OCI-LY1 (cell line): ENCODE results near the gene GRIN2A.

ENCODE experiments used
- CTCF ChIP-seq: fragments of 200-600 bp; sonication (generic), shearing (Covaris generic); IDR thresholded peaks from 2 replicates; pipeline ENCODE4 v1.5.1; 2017; ENCODE audit warnings: mild to moderate bottlenecking, antibody characterized with exemption, low read length, moderate library complexity, mixed read lengths
- EZH2 ChIP-seq: fragments of 200-600 bp; sonication (generic), shearing (Covaris generic); IDR thresholded peaks from 2 replicates; pipeline ENCODE4 v1.8.0; 2017; ENCODE audit warnings: borderline replicate concordance, mixed run types, mild to moderate bottlenecking, antibody characterized with exemption, low read length, moderate library complexity, mixed read lengths

- TF ChIP-seq CTCF (no peak), EZH2 (no peak)
Measured at GRCh38 chr16:9869776-9870175, 312.5 kb downstream of the GRIN2A start.
